Fibroblast of lung (primary cell): ENCODE data around the gene CMBL. TPM values are rescaled to one million over a fixed set of nuclear protein-coding genes. Genes with fewer than 3 reads are reported as not detected.
"Not testable (repeated sequence)": the region's sequence is repeated elsewhere in the genome, so short reads cannot be mapped to it uniquely, and the experiment has no call there.

Experiments
- DNase-seq, 2 donors: peaks; one replicate each; pipeline versions ENCODE4 v3.0.0 to v3.0.0-alpha.2; 2010; ENCODE audit warnings: low read depth in 2 of 2
- H2AFZ ChIP-seq: 2 replicates; pipeline ENCODE4 v1.5.1; 2012; ENCODE audit warnings: low read length, control low read depth, inconsistent platforms
- H3K27ac ChIP-seq: 2 replicates; pipeline ENCODE4 v1.5.1; 2011; ENCODE audit warnings: low read length, control low read depth; ENCODE audit not compliant: insufficient read depth
- H3K27me3 ChIP-seq: 2 replicates; pipeline ENCODE4 v1.5.1; 2011; ENCODE audit warnings: mild to moderate bottlenecking, low read length; ENCODE audit not compliant: control insufficient read depth, insufficient read depth
- H3K36me3 ChIP-seq: 2 replicates; pipeline ENCODE4 v1.5.1; 2011; ENCODE audit warnings: low read length; ENCODE audit not compliant: control insufficient read depth, insufficient read depth
- H3K4me1 ChIP-seq: 2 replicates; pipeline ENCODE4 v1.5.1; 2011; ENCODE audit warnings: low read length; ENCODE audit not compliant: control insufficient read depth, insufficient read depth; ENCODE audit errors: extremely low read depth
- H3K4me2 ChIP-seq: 2 replicates; pipeline ENCODE4 v1.5.1; 2011; ENCODE audit warnings: low read length, control low read depth; ENCODE audit not compliant: insufficient read depth; ENCODE audit errors: extremely low read depth
- H3K4me3 ChIP-seq, 4 experiments: fragments of 200-600 bp in 1 of 4; sonication (generic) in 1 of 4; replicated peaks in 1 of 4; 2 replicates each; pipeline ENCODE4 v1.5.1; 2011 to 2016; ENCODE audit warnings: low read length in 4 of 4, low read depth in 3 of 4, mild to moderate bottlenecking in 3 of 4, control low read depth in 2 of 4, inconsistent platforms in 1 of 4, mixed read lengths in 1 of 4; ENCODE audit not compliant: insufficient read depth in 1 of 4; ENCODE audit errors: control extremely low read depth in 1 of 4
- H3K79me2 ChIP-seq: 2 replicates; pipeline ENCODE4 v1.5.1; 2012; ENCODE audit warnings: mild to moderate bottlenecking, low read length, inconsistent platforms; ENCODE audit not compliant: control insufficient read depth, insufficient read depth
- H3K9ac ChIP-seq: 2 replicates; pipeline ENCODE4 v1.5.1; 2011; ENCODE audit warnings: mild to moderate bottlenecking, low read length, control low read depth; ENCODE audit not compliant: insufficient read depth
- H3K9me3 ChIP-seq: 2 replicates; pipeline ENCODE4 v1.5.1; 2012; ENCODE audit warnings: low read depth, low read length; ENCODE audit not compliant: control insufficient read depth, insufficient read depth
- H4K20me1 ChIP-seq: 2 replicates; pipeline ENCODE4 v1.5.1; 2011; ENCODE audit warnings: low read length; ENCODE audit not compliant: control insufficient read depth, insufficient read depth; ENCODE audit errors: extremely low read depth
- EZH2 ChIP-seq: IDR thresholded peaks from 2 replicates; pipeline ENCODE4 v1.5.1; 2012; ENCODE audit warnings: low read length, control low read depth, mild to moderate bottlenecking; ENCODE audit errors: missing control alignments
- polyA plus RNA-seq, 2 donors: library from polyadenylated mRNA; depleted of rRNA in 1 of 2; stranded (reverse) in 1 of 2; unstranded in 1 of 2; fragments of >200 nt; gene quantifications; 2 replicates each; pipeline ENCODE4 v1.2.1, GENCODE V29; 2011 to 2012; ENCODE audit warnings: missing spikeins in 1 of 2
- total RNA-seq: library from RNA; depleted of rRNA; stranded (reverse); fragments of >200 nt; gene quantifications from 2 replicates; pipeline ENCODE4 v1.2.1, GENCODE V29; 2014
- TF ChIP-seq, protein P1 (sequence below), 2 donors: IDR thresholded peaks in 1 of 2; conservative IDR thresholded peaks in 1 of 2; 1 replicate in 1 of 2; 2 replicates in 1 of 2; pipeline ENCODE4 v1.5.1; 2011 to 2012; ENCODE audit warnings: low read length in 2 of 2, control low read depth in 1 of 2, inconsistent platforms in 1 of 2, low read depth in 1 of 2, mild to moderate bottlenecking in 1 of 2

The CMBL gene
- total and polyA plus RNA-seq, 2 donors (not counting 1 experiment from before 2014, with no cell fraction given), result 18.6 to 20.8 TPM

DNA sequence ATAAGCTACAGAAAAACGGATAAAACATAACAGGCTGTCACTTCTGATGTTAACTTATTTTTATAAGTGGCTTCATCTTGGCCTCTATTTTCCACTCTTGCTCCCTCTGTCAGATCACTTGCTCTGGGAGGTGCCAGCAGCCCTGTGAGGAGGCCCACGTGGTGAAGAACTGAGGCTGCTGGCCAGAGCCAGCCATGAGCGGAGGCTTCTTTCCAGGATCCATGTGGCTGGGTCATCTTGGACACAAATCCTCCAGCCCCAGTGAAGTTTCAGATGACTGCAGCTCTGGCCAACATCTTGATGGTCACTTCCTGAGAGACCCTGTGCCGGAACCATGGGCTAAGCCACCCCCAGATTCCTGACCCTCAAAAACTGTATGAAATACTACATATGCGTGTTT lies 7.5 kb upstream of the CMBL start:
- Histone ChIP-seq H4K20me1 (no peaks in the 10 kb centered on the region), H2AFZ (no peak overlapping the region), H3K27me3 (peaks cover 3% of the 10 kb centered on the region), H3K4me2 (no peak overlapping the region), H3K79me2 (no peaks in the 10 kb centered on the region), H3K9ac (no peak overlapping the region), H3K36me3 (no peaks in the 10 kb centered on the region), H3K27ac (no peak overlapping the region), H3K4me3 (no peak overlapping the region), H3K9me3 (no peaks in the 10 kb centered on the region), H3K4me1 (no peaks in the 10 kb centered on the region)
- TF ChIP-seq, protein P1, sequence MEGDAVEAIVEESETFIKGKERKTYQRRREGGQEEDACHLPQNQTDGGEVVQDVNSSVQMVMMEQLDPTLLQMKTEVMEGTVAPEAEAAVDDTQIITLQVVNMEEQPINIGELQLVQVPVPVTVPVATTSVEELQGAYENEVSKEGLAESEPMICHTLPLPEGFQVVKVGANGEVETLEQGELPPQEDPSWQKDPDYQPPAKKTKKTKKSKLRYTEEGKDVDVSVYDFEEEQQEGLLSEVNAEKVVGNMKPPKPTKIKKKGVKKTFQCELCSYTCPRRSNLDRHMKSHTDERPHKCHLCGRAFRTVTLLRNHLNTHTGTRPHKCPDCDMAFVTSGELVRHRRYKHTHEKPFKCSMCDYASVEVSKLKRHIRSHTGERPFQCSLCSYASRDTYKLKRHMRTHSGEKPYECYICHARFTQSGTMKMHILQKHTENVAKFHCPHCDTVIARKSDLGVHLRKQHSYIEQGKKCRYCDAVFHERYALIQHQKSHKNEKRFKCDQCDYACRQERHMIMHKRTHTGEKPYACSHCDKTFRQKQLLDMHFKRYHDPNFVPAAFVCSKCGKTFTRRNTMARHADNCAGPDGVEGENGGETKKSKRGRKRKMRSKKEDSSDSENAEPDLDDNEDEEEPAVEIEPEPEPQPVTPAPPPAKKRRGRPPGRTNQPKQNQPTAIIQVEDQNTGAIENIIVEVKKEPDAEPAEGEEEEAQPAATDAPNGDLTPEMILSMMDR (conservative IDR thresholded peaks at IDR 0.05 in 1 of 2, IDR thresholded peaks at IDR 0.05 in 1 of 2; ENCODE audit: low read depth in 1 of 2, low read length in 2 of 2), result no peak
- TF ChIP-seq EZH2, result no peak
- no peak for DNase-seq

DNA sequence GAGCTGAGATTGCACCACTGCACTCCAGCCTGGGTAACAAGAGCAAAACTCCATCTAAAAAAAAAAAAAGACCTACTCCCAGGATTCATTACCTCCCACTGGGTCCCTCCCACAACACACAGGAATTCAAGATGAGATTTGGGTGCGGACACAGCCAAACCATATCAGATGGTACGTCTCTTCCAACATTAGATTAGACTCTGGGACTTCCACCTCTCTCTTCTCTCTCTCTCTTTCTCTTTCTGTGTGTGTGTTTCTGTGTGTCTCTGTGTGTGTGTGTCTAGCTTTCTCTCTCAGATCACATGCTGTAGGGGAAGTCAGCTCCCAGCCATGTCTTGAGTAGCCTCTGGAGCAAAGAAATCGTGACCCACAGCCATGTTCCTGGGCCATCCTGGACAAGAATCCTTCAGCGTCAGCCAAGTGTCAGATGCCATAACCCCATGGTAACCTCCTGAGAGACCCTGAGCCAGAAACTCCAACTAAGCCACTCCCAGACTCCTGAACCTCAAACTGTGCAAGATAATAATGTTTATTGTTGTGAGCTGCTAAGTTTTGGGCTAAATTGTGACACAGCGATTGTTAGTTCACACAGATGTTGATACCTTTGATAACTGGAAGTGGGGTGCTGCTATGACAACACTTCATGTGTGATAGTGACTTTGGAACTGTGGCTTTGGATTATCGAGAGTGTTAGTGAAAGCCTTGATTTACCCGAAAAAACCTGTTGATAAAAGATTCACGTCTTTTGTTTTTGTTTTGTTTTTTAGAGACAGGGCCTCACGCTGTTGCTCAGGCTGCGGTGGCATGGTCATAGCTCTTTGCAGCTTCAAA lies 4.1 kb upstream of the CMBL start:
- H3K27ac ChIP-seq, result no peak overlapping the region
- no peak for DNase-seq
- H3K9me3 ChIP-seq, result no peaks in the 10 kb centered on the region
- no peak overlapping the region for H2AFZ ChIP-seq
- H3K4me1 ChIP-seq, result no peaks in the 10 kb centered on the region
- H3K4me2 ChIP-seq, result no peak overlapping the region
- no peaks in the 10 kb centered on the region for H3K27me3 ChIP-seq
- no peaks in the 10 kb centered on the region for H3K79me2 ChIP-seq
- H3K4me3 ChIP-seq, result no peak overlapping the region
- H3K9ac ChIP-seq, result no peak overlapping the region
- H4K20me1 ChIP-seq, result no peaks in the 10 kb centered on the region
- TF ChIP-seq, protein P1 (conservative IDR thresholded peaks at IDR 0.05 in 1 of 2, IDR thresholded peaks at IDR 0.05 in 1 of 2; ENCODE audit: low read depth in 1 of 2, low read length in 2 of 2), result no peak
- no peak for TF ChIP-seq EZH2
- no peaks in the 10 kb centered on the region for H3K36me3 ChIP-seq

DNA sequence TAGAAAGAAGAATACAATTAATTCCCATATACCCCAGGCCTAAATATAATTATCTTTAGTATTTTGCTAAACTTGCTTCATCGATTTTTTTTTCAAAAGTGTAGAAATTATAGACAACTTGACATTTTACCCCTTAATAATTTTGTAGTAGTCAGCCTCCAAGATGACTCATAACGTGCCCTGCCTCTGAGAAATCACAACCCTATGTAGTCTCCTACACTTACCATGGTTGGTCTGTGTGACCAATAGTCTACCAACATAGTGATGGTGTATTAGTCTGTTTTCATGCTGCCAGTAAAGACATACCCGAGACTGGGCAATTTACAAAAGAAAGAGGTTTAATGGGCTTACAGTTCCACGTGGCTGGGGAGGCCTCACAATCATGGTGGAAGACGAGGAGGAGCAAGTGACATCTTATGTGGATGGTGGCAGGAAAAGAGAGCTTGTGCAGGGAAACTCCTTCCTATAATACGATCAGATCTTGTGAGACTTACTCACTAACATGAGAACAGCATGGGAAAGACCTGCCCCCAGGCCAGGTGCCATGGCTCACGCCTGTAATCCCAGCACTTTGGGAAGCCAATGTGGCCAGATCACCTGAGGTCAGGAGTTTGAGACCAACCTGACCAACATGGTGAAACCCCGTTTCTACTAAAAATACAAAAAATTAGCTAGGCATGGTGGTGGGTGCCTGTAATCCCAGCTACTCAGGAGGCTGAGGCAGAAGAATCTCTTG lies 3.3 kb upstream of the CMBL start:
- H2AFZ ChIP-seq, H3K9ac ChIP-seq, H3K27me3 ChIP-seq, H3K4me3 ChIP-seq, H4K20me1 ChIP-seq, H3K4me1 ChIP-seq, H3K79me2 ChIP-seq, H3K4me2 ChIP-seq, H3K27ac ChIP-seq, H3K36me3 ChIP-seq, H3K9me3 ChIP-seq: not testable (repeated sequence)
- DNase-seq, result peak in 1 of 2 donors; percentile 53
